Measurements from ENCODE around the gene MTUS2. TPM values are rescaled to one million over a fixed set of nuclear protein-coding genes. Genes with fewer than 3 reads are reported as not detected.

MTUS2 gene
- total and polyA plus RNA-seq, 4 donors = under 0.01 to 0.70 (median 0.15) TPM

DNA sequence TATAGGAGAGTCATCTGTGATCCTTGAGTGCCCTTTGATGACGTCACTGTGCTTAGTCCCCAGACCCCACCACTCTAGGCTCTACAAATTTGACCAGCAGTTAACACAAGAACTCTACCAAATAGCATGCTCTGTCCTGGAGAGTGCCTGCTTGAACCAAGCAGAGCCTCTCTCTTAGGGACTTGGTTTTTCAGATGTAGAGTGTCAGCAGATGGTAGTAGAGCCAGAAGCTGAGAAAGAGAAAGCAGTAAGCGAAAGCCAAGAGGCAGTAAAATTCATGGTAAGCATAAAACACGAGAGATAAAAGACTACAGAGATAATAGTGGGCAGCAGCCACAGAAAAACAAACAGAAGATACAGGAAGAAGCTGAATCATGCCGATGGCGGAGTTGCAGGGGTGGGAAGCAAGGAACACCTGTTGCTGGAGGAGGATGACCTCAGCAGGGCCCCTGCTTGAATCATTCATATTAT is 582.1 kb downstream of the MTUS2 start:
- Histone ChIP-seq H3K9ac (ENCODE audit: low read depth in 1 of 2, low read length in 2 of 2) (no peak overlapping the region), H3K27me3 (ENCODE audit: control insufficient read depth in 4 of 4, insufficient read depth in 4 of 4, low read length in 3 of 4) (peaks cover 0 to 3% (median 0%) of the 10 kb centered on the region in 4 donors), H3K4me3 (ENCODE audit: low read depth in 1 of 3, low read length in 3 of 3) (no peak overlapping the region), H3K27ac (ENCODE audit: low read depth in 1 of 2, low read length in 2 of 2) (no peak overlapping the region), H3K36me3 (ENCODE audit: control insufficient read depth in 4 of 4, insufficient read depth in 3 of 4, low read depth in 1 of 4, low read length in 3 of 4) (no peaks in the 10 kb centered on the region), H3K9me3 (ENCODE audit: control insufficient read depth in 4 of 4, low read length in 3 of 4) (no peaks in the 10 kb centered on the region), H3K4me1 (ENCODE audit: control insufficient read depth in 4 of 4, insufficient read depth in 4 of 4, low read length in 3 of 4) (no peaks in the 10 kb centered on the region)
- no peak for TF ChIP-seq YY1 (IDR thresholded peaks at IDR 0.05)
- 47% methylated on average over 5 of the region's 5 CpGs for WGBS
- no peak for DNase-seq (ENCODE audit: low spot score)

DNA sequence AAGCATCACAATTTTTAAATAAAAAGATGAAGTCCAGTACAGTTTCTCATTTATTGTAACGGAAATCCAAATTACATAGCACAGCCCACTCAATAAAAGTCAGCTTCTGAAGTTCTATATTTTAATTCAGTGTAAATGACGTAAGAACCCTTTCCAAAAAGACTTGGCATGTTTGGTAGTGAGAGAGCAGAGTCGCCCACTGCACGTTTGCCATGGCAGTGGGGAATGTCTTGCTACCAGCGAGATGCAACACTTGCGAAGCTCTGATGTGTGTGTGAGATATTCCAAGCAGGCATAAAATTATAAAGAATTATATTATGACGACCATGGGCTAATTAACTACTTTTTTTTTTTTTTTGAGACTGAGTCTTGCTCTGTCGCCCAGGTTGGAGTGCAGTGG is 585.3 kb downstream of the MTUS2 start:
- no peak overlapping the region for H3K4me3 ChIP-seq (ENCODE audit: low read depth in 1 of 3, low read length in 3 of 3)
- no peaks in the 10 kb centered on the region for H3K9me3 ChIP-seq (ENCODE audit: control insufficient read depth in 4 of 4, low read length in 3 of 4)
- 87% methylated on average over 8 of the region's 8 CpGs for WGBS
- no peak overlapping the region for H3K9ac ChIP-seq (ENCODE audit: low read depth in 1 of 2, low read length in 2 of 2)
- no peak for DNase-seq (ENCODE audit: low spot score)
- no peaks in the 10 kb centered on the region for H3K27me3 ChIP-seq (ENCODE audit: control insufficient read depth in 4 of 4, insufficient read depth in 4 of 4, low read length in 3 of 4)
- no peak overlapping the region for H3K27ac ChIP-seq (ENCODE audit: low read depth in 1 of 2, low read length in 2 of 2)
- H3K4me1 ChIP-seq (ENCODE audit: control insufficient read depth in 4 of 4, insufficient read depth in 4 of 4, low read length in 3 of 4) = no peaks in the 10 kb centered on the region
- TF ChIP-seq, protein P1, sequence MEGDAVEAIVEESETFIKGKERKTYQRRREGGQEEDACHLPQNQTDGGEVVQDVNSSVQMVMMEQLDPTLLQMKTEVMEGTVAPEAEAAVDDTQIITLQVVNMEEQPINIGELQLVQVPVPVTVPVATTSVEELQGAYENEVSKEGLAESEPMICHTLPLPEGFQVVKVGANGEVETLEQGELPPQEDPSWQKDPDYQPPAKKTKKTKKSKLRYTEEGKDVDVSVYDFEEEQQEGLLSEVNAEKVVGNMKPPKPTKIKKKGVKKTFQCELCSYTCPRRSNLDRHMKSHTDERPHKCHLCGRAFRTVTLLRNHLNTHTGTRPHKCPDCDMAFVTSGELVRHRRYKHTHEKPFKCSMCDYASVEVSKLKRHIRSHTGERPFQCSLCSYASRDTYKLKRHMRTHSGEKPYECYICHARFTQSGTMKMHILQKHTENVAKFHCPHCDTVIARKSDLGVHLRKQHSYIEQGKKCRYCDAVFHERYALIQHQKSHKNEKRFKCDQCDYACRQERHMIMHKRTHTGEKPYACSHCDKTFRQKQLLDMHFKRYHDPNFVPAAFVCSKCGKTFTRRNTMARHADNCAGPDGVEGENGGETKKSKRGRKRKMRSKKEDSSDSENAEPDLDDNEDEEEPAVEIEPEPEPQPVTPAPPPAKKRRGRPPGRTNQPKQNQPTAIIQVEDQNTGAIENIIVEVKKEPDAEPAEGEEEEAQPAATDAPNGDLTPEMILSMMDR (IDR thresholded peaks at IDR 0.05; ENCODE audit: low read depth, low read length, missing input control) = no peak
- TF ChIP-seq JUND (IDR thresholded peaks at IDR 0.05) (no peak), TAF1 (conservative IDR thresholded peaks at IDR 0.05) (no peak), FOXA2 (IDR thresholded peaks at IDR 0.05) (no peak)
- TF ChIP-seq, protein P2, sequence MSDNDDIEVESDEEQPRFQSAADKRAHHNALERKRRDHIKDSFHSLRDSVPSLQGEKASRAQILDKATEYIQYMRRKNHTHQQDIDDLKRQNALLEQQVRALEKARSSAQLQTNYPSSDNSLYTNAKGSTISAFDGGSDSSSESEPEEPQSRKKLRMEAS (IDR thresholded peaks at IDR 0.05) = no peak
- TF ChIP-seq, protein P3, sequence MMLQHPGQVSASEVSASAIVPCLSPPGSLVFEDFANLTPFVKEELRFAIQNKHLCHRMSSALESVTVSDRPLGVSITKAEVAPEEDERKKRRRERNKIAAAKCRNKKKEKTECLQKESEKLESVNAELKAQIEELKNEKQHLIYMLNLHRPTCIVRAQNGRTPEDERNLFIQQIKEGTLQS (IDR thresholded peaks at IDR 0.05) = no peak
- H3K36me3 ChIP-seq (ENCODE audit: control insufficient read depth in 4 of 4, insufficient read depth in 3 of 4, low read depth in 1 of 4, low read length in 3 of 4) = no peaks in the 10 kb centered on the region

DNA sequence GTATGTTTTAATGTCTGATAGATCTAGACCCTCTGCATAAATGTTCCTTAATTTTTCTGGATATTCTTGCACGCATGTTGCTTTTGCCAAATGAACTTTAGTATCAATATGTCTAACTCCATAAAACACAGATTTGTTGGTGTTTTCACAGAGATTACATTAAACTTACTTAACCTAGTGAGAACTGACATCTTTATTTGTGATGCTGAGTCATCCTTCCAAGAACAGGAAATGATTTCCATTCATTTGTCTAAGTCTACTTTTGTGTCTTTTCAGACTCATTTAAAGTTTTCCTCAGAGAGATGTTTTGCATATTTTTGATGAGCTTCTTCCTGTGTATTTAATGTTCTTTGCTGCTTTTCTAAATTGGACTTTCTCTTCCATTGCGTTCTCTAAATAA is 591.3 kb downstream of the MTUS2 start:
- Histone ChIP-seq H3K27me3 (ENCODE audit: control insufficient read depth in 4 of 4, insufficient read depth in 4 of 4, low read length in 3 of 4) (no peaks in the 10 kb centered on the region), H3K9me3 (ENCODE audit: control insufficient read depth in 4 of 4, low read length in 3 of 4) (peaks cover 0 to 6% (median 1%) of the 10 kb centered on the region in 4 donors), H3K9ac (ENCODE audit: low read depth in 1 of 2, low read length in 2 of 2) (no peak overlapping the region), H3K4me1 (ENCODE audit: control insufficient read depth in 4 of 4, insufficient read depth in 4 of 4, low read length in 3 of 4) (no peaks in the 10 kb centered on the region), H3K27ac (ENCODE audit: low read depth in 1 of 2, low read length in 2 of 2) (no peak overlapping the region), H3K4me3 (ENCODE audit: low read depth in 1 of 3, low read length in 3 of 3) (no peak overlapping the region), H3K36me3 (ENCODE audit: control insufficient read depth in 4 of 4, insufficient read depth in 3 of 4, low read depth in 1 of 4, low read length in 3 of 4) (no peaks in the 10 kb centered on the region)
- TF ChIP-seq GABPA (IDR thresholded peaks at IDR 0.05 in 1 of 2, conservative IDR thresholded peaks at IDR 0.05 in 1 of 2) = no peak
- TF ChIP-seq, protein P4, sequence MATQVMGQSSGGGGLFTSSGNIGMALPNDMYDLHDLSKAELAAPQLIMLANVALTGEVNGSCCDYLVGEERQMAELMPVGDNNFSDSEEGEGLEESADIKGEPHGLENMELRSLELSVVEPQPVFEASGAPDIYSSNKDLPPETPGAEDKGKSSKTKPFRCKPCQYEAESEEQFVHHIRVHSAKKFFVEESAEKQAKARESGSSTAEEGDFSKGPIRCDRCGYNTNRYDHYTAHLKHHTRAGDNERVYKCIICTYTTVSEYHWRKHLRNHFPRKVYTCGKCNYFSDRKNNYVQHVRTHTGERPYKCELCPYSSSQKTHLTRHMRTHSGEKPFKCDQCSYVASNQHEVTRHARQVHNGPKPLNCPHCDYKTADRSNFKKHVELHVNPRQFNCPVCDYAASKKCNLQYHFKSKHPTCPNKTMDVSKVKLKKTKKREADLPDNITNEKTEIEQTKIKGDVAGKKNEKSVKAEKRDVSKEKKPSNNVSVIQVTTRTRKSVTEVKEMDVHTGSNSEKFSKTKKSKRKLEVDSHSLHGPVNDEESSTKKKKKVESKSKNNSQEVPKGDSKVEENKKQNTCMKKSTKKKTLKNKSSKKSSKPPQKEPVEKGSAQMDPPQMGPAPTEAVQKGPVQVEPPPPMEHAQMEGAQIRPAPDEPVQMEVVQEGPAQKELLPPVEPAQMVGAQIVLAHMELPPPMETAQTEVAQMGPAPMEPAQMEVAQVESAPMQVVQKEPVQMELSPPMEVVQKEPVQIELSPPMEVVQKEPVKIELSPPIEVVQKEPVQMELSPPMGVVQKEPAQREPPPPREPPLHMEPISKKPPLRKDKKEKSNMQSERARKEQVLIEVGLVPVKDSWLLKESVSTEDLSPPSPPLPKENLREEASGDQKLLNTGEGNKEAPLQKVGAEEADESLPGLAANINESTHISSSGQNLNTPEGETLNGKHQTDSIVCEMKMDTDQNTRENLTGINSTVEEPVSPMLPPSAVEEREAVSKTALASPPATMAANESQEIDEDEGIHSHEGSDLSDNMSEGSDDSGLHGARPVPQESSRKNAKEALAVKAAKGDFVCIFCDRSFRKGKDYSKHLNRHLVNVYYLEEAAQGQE (IDR thresholded peaks at IDR 0.05) = no peak
- DNase-seq (ENCODE audit: low spot score) = no peak
- WGBS = 95% methylated on average over 2 of the region's 2 CpGs
